OCI-LY1 (cell line): ENCODE data around the gene PLXNA1.

Source experiments
- EZH2 ChIP-seq: fragments of 200-600 bp; sonication (generic), shearing (Covaris generic); IDR thresholded peaks from 2 replicates; pipeline ENCODE4 v1.8.0; 2017; ENCODE audit warnings: borderline replicate concordance, mixed run types, mild to moderate bottlenecking, antibody characterized with exemption, low read length, moderate library complexity, mixed read lengths
- TF ChIP-seq, protein P1 (sequence below): fragments of 200-600 bp; sonication (generic), shearing (Covaris generic); IDR thresholded peaks from 2 replicates; pipeline ENCODE4 v1.5.1; 2017; ENCODE audit warnings: mild to moderate bottlenecking, antibody characterized with exemption, low read length, moderate library complexity, mixed read lengths

DNA sequence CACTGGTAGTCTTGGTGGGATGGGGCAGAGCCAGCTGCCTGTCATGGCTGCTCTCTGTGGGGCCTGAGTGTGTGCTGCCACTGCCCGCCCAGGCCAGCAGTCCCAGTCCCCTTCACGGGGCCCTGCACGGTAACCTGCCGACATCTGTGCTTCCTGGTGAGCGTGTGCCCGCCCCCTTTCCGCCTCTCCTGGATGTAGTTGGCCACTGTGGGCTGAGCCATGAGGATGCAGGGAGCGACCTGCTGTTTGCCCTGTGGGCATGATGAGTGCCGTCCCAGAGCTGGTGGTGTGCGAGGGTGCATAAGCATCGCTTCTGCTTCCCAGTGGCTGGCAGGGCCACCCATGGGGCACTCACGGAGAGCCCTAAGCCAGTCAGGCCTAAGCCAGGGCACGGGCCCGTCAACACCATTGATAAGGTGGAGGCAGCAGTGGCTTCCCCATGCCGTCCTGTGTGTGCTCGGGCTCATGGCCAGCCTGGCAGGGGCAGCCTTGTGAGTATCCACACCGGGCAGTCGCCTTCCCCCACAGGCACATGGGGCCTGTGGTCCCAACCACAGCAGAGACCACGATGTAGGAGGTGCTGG, 14.6 kb downstream of the PLXNA1 start:
- TF ChIP-seq EZH2, result no peak
- TF ChIP-seq, protein P1, sequence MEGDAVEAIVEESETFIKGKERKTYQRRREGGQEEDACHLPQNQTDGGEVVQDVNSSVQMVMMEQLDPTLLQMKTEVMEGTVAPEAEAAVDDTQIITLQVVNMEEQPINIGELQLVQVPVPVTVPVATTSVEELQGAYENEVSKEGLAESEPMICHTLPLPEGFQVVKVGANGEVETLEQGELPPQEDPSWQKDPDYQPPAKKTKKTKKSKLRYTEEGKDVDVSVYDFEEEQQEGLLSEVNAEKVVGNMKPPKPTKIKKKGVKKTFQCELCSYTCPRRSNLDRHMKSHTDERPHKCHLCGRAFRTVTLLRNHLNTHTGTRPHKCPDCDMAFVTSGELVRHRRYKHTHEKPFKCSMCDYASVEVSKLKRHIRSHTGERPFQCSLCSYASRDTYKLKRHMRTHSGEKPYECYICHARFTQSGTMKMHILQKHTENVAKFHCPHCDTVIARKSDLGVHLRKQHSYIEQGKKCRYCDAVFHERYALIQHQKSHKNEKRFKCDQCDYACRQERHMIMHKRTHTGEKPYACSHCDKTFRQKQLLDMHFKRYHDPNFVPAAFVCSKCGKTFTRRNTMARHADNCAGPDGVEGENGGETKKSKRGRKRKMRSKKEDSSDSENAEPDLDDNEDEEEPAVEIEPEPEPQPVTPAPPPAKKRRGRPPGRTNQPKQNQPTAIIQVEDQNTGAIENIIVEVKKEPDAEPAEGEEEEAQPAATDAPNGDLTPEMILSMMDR, result no peak
